GM12873 (cell line): Measurements from ENCODE around the gene LIX1L.

Experiments used
- TF ChIP-seq, protein P1 (sequence below): IDR thresholded peaks from 2 replicates; pipeline ENCODE4 v1.5.1; 2012; ENCODE audit warnings: low read depth, mild to moderate bottlenecking, moderate library complexity, low read length, control low read depth; ENCODE audit not compliant: insufficient read depth; ENCODE audit errors: missing control alignments

LIX1L gene

DNA sequence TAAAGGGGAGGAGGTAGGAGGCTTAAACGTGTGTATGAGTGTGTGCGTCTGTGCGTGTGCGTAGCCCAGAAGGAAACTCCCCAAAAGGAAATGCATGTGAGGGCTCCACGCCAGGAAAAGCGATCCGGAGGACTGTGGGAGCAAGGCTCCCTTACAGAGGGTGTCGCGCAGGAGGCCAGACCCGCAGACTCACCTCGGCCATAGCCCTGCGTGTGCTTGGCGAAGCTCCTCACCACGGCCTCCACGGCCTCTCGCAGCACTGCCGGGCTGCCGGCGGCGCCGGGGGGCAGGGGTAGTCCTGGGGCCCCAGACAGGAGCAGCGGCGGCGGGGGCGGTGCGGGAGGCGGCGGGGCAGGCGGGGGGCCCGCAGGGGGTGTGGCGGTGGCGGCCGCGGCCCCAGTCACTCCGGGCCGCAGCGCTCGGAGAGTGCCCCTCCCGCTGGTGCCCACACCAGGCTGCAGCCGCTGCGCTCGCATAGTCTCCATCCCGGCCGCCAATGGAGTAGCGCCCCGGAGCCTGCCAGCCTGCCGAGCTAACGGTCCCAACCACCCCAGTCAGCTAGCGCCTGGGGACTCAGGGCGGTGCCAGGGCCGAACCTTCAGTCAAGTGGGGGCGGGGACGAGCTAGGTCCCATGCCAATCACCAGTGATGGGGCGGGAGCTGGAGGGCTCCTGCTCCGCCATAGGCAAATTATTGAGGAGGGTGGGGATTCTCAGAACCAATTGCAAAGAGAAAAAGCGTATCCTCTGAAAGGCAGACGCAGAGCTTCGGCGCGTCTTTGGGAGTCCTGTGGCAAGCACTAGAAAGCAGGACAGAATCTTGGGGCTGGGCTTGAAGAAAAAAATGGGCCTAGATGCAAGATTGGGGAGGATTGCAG is at the start of gene LIX1L:
Gene LIX1L, minus strand, starts transcription at position 575 of the 877 bp plus-strand sequence. Its CDS starts 90 bp downstream, at position 485.
- TF ChIP-seq, protein P1, sequence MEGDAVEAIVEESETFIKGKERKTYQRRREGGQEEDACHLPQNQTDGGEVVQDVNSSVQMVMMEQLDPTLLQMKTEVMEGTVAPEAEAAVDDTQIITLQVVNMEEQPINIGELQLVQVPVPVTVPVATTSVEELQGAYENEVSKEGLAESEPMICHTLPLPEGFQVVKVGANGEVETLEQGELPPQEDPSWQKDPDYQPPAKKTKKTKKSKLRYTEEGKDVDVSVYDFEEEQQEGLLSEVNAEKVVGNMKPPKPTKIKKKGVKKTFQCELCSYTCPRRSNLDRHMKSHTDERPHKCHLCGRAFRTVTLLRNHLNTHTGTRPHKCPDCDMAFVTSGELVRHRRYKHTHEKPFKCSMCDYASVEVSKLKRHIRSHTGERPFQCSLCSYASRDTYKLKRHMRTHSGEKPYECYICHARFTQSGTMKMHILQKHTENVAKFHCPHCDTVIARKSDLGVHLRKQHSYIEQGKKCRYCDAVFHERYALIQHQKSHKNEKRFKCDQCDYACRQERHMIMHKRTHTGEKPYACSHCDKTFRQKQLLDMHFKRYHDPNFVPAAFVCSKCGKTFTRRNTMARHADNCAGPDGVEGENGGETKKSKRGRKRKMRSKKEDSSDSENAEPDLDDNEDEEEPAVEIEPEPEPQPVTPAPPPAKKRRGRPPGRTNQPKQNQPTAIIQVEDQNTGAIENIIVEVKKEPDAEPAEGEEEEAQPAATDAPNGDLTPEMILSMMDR = no peak

DNA sequence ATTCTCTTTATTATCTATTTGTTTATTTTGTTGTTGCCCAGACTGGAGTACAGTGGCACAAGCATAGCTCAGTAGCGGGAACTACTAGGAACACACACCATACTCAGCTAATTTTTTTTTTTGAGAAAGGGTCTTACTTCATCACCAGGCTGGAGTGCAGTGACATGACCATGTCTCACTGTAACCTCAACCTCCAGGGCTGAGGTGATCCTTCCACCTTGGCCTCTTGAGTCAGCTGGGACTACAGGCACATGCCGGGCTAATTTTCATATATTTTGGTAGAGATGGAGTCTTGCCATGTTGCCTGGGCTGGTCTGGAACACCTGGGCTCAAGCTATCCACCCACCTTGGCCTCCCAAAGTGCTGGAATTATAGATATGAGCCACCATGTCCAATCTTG is 43.9 kb upstream of the LIX1L start:
- TF ChIP-seq, protein P1 = no peak

DNA sequence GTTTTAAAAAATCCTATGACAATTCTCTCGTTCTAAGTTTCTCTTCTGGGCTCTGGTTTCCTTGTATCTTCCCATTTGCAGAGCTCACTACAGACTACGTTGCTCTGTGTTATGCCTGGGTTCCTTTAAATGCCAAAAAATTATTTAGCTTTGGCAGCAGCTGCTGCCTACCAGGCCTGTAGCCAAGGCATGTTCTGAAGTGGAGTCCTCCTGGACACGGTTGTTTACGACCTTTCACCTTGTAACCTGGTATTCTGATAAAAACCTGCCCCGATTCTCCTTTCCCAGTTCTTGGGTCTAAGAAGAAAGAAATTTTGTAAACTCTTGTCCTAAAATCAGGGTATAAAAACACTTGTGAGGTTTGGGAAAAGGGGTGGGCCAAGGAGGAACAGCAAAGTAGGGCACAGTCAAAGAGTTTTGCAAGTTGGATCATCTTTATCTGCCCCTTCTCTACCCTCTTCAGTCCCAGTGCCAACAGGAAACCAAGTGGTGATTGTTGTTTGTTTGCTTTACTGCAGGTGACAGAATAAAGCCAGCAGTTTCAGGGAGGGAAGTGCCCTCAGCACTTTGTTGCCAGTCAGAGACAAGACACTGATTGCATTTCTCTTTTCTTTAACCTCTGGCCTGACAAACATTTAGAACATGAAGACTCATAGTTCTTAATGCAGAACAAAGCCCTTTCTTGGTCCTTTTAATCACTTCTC is 41.7 kb upstream of the LIX1L start:
- TF ChIP-seq, protein P1 = no peak

DNA sequence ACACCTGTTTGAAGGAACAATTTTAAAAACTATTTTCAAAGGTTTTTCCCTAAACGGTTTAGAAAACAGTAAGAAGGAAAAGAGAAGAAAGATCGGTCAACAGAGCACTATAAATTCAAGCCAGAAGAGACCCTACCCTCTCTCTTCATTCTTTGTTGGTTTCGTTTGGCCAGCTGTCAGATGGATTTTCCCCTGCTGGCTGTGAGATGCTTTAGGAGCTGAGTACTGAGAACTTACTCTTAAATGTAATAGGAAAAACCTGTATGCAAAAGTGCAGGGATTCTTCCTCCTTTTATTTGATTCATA is 39.9 kb upstream of the LIX1L start:
- TF ChIP-seq, protein P1 = no peak

DNA sequence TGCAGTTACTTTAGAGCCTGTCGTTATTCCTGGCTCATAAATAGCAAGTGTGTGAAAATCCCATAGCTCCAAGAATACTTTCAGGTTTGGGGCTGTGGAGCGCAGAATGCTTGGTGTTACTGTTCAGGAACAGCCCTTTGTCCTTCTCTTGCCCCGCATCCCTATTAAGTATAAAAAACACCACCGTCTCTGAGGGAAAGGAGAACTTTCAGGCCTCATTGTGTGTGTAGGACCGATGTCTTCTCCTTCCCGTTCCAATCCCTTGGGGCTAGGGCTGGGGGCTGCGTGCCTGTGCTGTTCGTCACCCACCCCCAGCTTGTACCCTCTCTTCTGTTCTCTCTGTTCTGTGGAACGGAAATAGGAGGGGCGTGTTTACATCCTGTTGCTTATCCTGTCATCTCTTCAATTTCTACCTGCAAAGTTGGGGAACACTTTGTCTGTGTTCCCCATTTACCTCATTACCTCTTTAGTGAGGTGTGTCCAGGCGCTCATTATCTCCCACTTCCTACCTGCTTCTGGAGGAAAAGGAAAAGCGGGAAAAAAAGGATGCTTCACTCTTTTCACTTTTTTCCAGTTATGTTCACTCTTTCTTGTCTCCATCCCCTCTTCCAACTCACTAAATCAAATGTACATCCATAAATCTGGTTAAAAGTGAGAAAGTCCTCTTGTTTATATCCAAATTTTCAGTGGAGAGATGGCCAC is 39.4 kb upstream of the LIX1L start:
- TF ChIP-seq, protein P1 = no peak

DNA sequence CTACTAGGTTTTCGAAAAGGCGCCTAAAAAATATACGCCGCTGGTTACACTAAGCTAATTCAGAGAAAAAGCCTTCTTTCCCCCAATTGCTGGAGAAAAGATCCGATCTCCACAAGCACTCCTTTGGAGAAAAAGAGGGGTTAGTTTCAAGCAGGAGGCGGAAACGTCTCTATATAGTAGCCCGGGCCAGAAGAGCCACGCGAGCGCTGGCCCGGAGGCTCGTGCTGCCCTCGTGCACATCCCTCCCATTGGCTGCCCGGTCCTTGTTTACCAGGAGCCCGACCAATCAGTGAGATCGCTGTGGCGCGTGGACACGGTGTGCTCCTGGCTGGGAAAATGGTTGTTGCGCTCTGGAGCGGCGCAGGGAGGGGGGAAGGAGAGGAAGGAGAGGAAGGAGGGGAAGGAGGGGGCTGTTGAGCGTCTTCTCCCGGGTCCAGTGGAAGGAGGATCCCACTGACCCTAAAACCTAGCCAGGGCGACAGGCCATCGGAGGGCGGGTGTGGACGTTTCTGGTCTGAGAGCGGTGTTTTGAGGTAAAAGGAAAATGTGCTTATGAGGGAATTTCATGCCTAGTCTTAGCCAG is 38.7 kb upstream of the LIX1L start, which contains the start of gene TXNIP:
Gene TXNIP, minus strand, starts transcription at position 147 of the 583 bp plus-strand sequence. CDS start 313 bp downstream, outside the sequence.
- TF ChIP-seq, protein P1 = no peak
